HL-60 (cell line): ENCODE data around the gene CNTN5.

Experiments
- CTCF ChIP-seq: IDR thresholded peaks from one replicate; pipeline ENCODE4 v1.5.1; 2011; ENCODE audit warnings: low read length, control low read depth, inconsistent platforms; ENCODE audit not compliant: insufficient read depth
- GABPA ChIP-seq: IDR thresholded peaks from 2 replicates; pipeline ENCODE4 v1.6.1; 2012; ENCODE audit warnings: low read depth
- POLR2AphosphoS5 ChIP-seq: IDR thresholded peaks from 2 replicates; pipeline ENCODE4 v1.6.1; 2012; ENCODE audit warnings: low read depth
- REST ChIP-seq: IDR thresholded peaks from 2 replicates; pipeline ENCODE4 v1.6.1; 2012; ENCODE audit warnings: low read depth; ENCODE audit not compliant: insufficient replicate concordance
- SPI1 ChIP-seq: IDR thresholded peaks from 2 replicates; pipeline ENCODE4 v1.6.1; 2012; ENCODE audit warnings: low read depth, mild to moderate bottlenecking, borderline replicate concordance

GRCh38 chr11:99080154-99080553 lies 59.4 kb downstream of the CNTN5 start:
- no peak for TF ChIP-seq CTCF
- TF ChIP-seq GABPA, result no peak
- no peak for TF ChIP-seq POLR2AphosphoS5
- TF ChIP-seq SPI1, result no peak
- TF ChIP-seq REST, result no peak
